ENCODE data around the gene KSR1. TPM values are rescaled to one million over a fixed set of nuclear protein-coding genes. Genes with fewer than 3 reads are reported as not detected.
"Not testable (repeated sequence)": the region's sequence is repeated elsewhere in the genome, so short reads cannot be mapped to it uniquely, and the experiment has no call there.

The KSR1 gene
- polyA plus RNA-seq, 4 donors, result 8.6 to 73.8 (median 12.9) TPM

- no peaks in the 10 kb centered on the region for H3K9me3 ChIP-seq (ENCODE audit: control insufficient read depth in 2 of 2, insufficient read depth in 1 of 2, low read depth in 1 of 2, low read length in 1 of 2)
- no peak for FAIRE-seq
- H3K36me3 ChIP-seq (ENCODE audit: control insufficient read depth in 3 of 3, insufficient read depth in 2 of 3, low read depth in 1 of 3, low read length in 3 of 3), result no peaks in the 10 kb centered on the region
- WGBS, 3 donors, result 47 to 78% (median 55%) methylated on average over 6 of the region's 6 CpGs
- H3K4me1 ChIP-seq (ENCODE audit: control insufficient read depth in 3 of 3, insufficient read depth in 2 of 3, low read depth in 1 of 3, low read length in 2 of 3), result no peaks in the 10 kb centered on the region
- no peak for DNase-seq
- no peaks in the 10 kb centered on the region for H3K27me3 ChIP-seq (ENCODE audit: control insufficient read depth in 3 of 3, insufficient read depth in 3 of 3, low read length in 3 of 3)
- H3K4me3 ChIP-seq (ENCODE audit: low read depth in 1 of 3, low read length in 3 of 3), result no peak overlapping the region
- no peak overlapping the region for H3K27ac ChIP-seq (ENCODE audit: low read depth in 1 of 3, low read length in 2 of 3)
These were observed 41.6 kb upstream of the KSR1 start for GRCh38 chr17:27414694-27415093.

- Histone ChIP-seq H3K4me1 (ENCODE audit: control insufficient read depth in 3 of 3, insufficient read depth in 2 of 3, low read depth in 1 of 3, low read length in 2 of 3) (no peaks in the 10 kb centered on the region), H3K9me3 (ENCODE audit: control insufficient read depth in 2 of 2, insufficient read depth in 1 of 2, low read depth in 1 of 2, low read length in 1 of 2) (no peaks in the 10 kb centered on the region), H3K27ac (ENCODE audit: low read depth in 1 of 3, low read length in 2 of 3) (no peak overlapping the region), H3K27me3 (ENCODE audit: control insufficient read depth in 3 of 3, insufficient read depth in 3 of 3, low read length in 3 of 3) (no peaks in the 10 kb centered on the region), H3K4me3 (ENCODE audit: low read depth in 1 of 3, low read length in 3 of 3) (no peak overlapping the region), H3K36me3 (ENCODE audit: control insufficient read depth in 3 of 3, insufficient read depth in 2 of 3, low read depth in 1 of 3, low read length in 3 of 3) (no peaks in the 10 kb centered on the region)
- 63 to 74% (median 67%) methylated on average over 6 of the region's 6 CpGs for WGBS, 3 donors
- no peak for FAIRE-seq
- no peak for DNase-seq
These were observed 41.0 kb upstream of the KSR1 start for GRCh38 chr17:27415120-27415795.

GRCh38 chr17:27417596-27418365 lies 38.5 kb upstream of the KSR1 start:
- H3K36me3 ChIP-seq (ENCODE audit: control insufficient read depth in 3 of 3, insufficient read depth in 2 of 3, low read depth in 1 of 3, low read length in 3 of 3), result no peaks in the 10 kb centered on the region
- no peak for FAIRE-seq
- no peaks in the 10 kb centered on the region for H3K27me3 ChIP-seq (ENCODE audit: control insufficient read depth in 3 of 3, insufficient read depth in 3 of 3, low read length in 3 of 3)
- H3K27ac ChIP-seq (ENCODE audit: low read depth in 1 of 3, low read length in 2 of 3), result no peak overlapping the region
- H3K4me3 ChIP-seq (ENCODE audit: low read depth in 1 of 3, low read length in 3 of 3), result no peak overlapping the region
- no peaks in the 10 kb centered on the region for H3K4me1 ChIP-seq (ENCODE audit: control insufficient read depth in 3 of 3, insufficient read depth in 2 of 3, low read depth in 1 of 3, low read length in 2 of 3)
- H3K9me3 ChIP-seq (ENCODE audit: control insufficient read depth in 2 of 2, insufficient read depth in 1 of 2, low read depth in 1 of 2, low read length in 1 of 2), result no peaks in the 10 kb centered on the region
- WGBS, 3 donors, result 83 to 93% (median 89%) methylated on average over 13 of the region's 13 CpGs
- no peak for DNase-seq

GRCh38 chr17:27418366-27418615 lies 38.0 kb upstream of the KSR1 start:
- Histone ChIP-seq H3K4me1 (ENCODE audit: control insufficient read depth in 3 of 3, insufficient read depth in 2 of 3, low read depth in 1 of 3, low read length in 2 of 3) (no peaks in the 10 kb centered on the region), H3K36me3 (ENCODE audit: control insufficient read depth in 3 of 3, insufficient read depth in 2 of 3, low read depth in 1 of 3, low read length in 3 of 3) (no peaks in the 10 kb centered on the region), H3K27me3 (ENCODE audit: control insufficient read depth in 3 of 3, insufficient read depth in 3 of 3, low read length in 3 of 3) (no peaks in the 10 kb centered on the region), H3K4me3 (ENCODE audit: low read depth in 1 of 3, low read length in 3 of 3) (no peak overlapping the region), H3K27ac (ENCODE audit: low read depth in 1 of 3, low read length in 2 of 3) (no peak overlapping the region), H3K9me3 (ENCODE audit: control insufficient read depth in 2 of 2, insufficient read depth in 1 of 2, low read depth in 1 of 2, low read length in 1 of 2) (no peaks in the 10 kb centered on the region)
- WGBS, 3 donors, result 87 to 95% (median 92%) methylated on average over 3 of the region's 3 CpGs
- FAIRE-seq (no peak), DNase-seq (no peak)

GRCh38 chr17:27419156-27419555 lies 37.1 kb upstream of the KSR1 start:
- 88 to 98% (median 97%) methylated on average over 4 of the region's 4 CpGs for WGBS, 3 donors
- no peak for DNase-seq
- H3K36me3 ChIP-seq (ENCODE audit: control insufficient read depth in 3 of 3, insufficient read depth in 2 of 3, low read depth in 1 of 3, low read length in 3 of 3), result no peaks in the 10 kb centered on the region
- H3K27me3 ChIP-seq (ENCODE audit: control insufficient read depth in 3 of 3, insufficient read depth in 3 of 3, low read length in 3 of 3), result no peaks in the 10 kb centered on the region
- no peak for FAIRE-seq
- H3K9me3 ChIP-seq (ENCODE audit: control insufficient read depth in 2 of 2, insufficient read depth in 1 of 2, low read depth in 1 of 2, low read length in 1 of 2), result no peaks in the 10 kb centered on the region
- no peak overlapping the region for H3K4me3 ChIP-seq (ENCODE audit: low read depth in 1 of 3, low read length in 3 of 3)
- H3K4me1 ChIP-seq (ENCODE audit: control insufficient read depth in 3 of 3, insufficient read depth in 2 of 3, low read depth in 1 of 3, low read length in 2 of 3), result no peaks in the 10 kb centered on the region
- no peak overlapping the region for H3K27ac ChIP-seq (ENCODE audit: low read depth in 1 of 3, low read length in 2 of 3)

GRCh38 chr17:27420211-27420950 lies 35.9 kb upstream of the KSR1 start:
- Histone ChIP-seq H3K4me1 (ENCODE audit: control insufficient read depth in 3 of 3, insufficient read depth in 2 of 3, low read depth in 1 of 3, low read length in 2 of 3) (no peaks in the 10 kb centered on the region), H3K36me3 (ENCODE audit: control insufficient read depth in 3 of 3, insufficient read depth in 2 of 3, low read depth in 1 of 3, low read length in 3 of 3) (no peaks in the 10 kb centered on the region), H3K4me3 (ENCODE audit: low read depth in 1 of 3, low read length in 3 of 3) (no peak overlapping the region), H3K27ac (ENCODE audit: low read depth in 1 of 3, low read length in 2 of 3) (no peak overlapping the region), H3K27me3 (ENCODE audit: control insufficient read depth in 3 of 3, insufficient read depth in 3 of 3, low read length in 3 of 3) (no peaks in the 10 kb centered on the region), H3K9me3 (ENCODE audit: control insufficient read depth in 2 of 2, insufficient read depth in 1 of 2, low read depth in 1 of 2, low read length in 1 of 2) (no peaks in the 10 kb centered on the region)
- WGBS, 3 donors, result 64 to 87% (median 64%) methylated on average over 6 to 9 of the region's 9 CpGs
- FAIRE-seq, result no peak
- DNase-seq, result no peak

GRCh38 chr17:27421111-27421510 lies 35.1 kb upstream of the KSR1 start:
- Histone ChIP-seq H3K27me3 (ENCODE audit: control insufficient read depth in 3 of 3, insufficient read depth in 3 of 3, low read length in 3 of 3) (no peaks in the 10 kb centered on the region), H3K27ac (ENCODE audit: low read depth in 1 of 3, low read length in 2 of 3) (no peak overlapping the region), H3K36me3 (ENCODE audit: control insufficient read depth in 3 of 3, insufficient read depth in 2 of 3, low read depth in 1 of 3, low read length in 3 of 3) (no peaks in the 10 kb centered on the region), H3K4me1 (ENCODE audit: control insufficient read depth in 3 of 3, insufficient read depth in 2 of 3, low read depth in 1 of 3, low read length in 2 of 3) (no peaks in the 10 kb centered on the region), H3K9me3 (ENCODE audit: control insufficient read depth in 2 of 2, insufficient read depth in 1 of 2, low read depth in 1 of 2, low read length in 1 of 2) (no peaks in the 10 kb centered on the region), H3K4me3 (ENCODE audit: low read depth in 1 of 3, low read length in 3 of 3) (no peak overlapping the region)
- FAIRE-seq, result no peak
- no peak for DNase-seq
- 85 to 95% (median 90%) methylated on average over 10 of the region's 10 CpGs for WGBS, 3 donors

GRCh38 chr17:27421626-27422025 lies 34.6 kb upstream of the KSR1 start:
- not testable (repeated sequence) for H3K9me3 ChIP-seq (ENCODE audit: control insufficient read depth in 2 of 2, insufficient read depth in 1 of 2, low read depth in 1 of 2, low read length in 1 of 2); H3K36me3 ChIP-seq (ENCODE audit: control insufficient read depth in 3 of 3, insufficient read depth in 2 of 3, low read depth in 1 of 3, low read length in 3 of 3); H3K4me3 ChIP-seq (ENCODE audit: low read depth in 1 of 3, low read length in 3 of 3); H3K27ac ChIP-seq (ENCODE audit: low read depth in 1 of 3, low read length in 2 of 3); DNase-seq; FAIRE-seq; H3K4me1 ChIP-seq (ENCODE audit: control insufficient read depth in 3 of 3, insufficient read depth in 2 of 3, low read depth in 1 of 3, low read length in 2 of 3); H3K27me3 ChIP-seq (ENCODE audit: control insufficient read depth in 3 of 3, insufficient read depth in 3 of 3, low read length in 3 of 3)
- WGBS, 3 donors, result 84 to 94% (median 91%) methylated on average over 6 of the region's 6 CpGs
